Measurements from ENCODE around the gene FRMPD4. TPM values are rescaled to one million over a fixed set of nuclear protein-coding genes. Genes with fewer than 3 reads are reported as not detected.

The FRMPD4 gene
- total RNA-seq, 2 experiments from 2014 or later, result not detected

DNA sequence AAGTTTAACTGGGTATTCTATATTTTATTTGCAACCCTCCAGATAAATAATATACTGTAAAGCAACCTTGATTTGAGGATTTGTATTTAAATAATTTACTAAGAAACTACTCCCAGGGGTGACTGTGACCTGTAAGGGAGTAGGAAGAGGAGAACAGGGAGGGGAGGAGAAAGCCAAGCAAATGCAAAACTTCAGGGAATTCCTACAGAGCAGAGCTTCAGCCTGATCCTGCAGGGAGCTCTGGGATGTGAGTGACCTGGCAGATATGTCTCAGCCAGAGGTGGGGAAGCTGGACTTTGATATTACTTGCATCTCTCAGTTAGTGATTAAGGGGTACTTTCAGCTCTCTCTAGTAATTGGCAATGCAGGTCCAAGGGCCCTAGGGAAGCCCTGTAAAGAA, 302.0 kb downstream of the FRMPD4 start:
- no peak overlapping the region for H3K4me3 ChIP-seq (ENCODE audit: low read length)
- Mint-ChIP-seq H3K4me1 (ENCODE audit: low read depth) (no peaks in the 10 kb centered on the region), H3K27ac (no peak overlapping the region), H3K4me3 (no peak overlapping the region), H3K36me3 (ENCODE audit: low read depth) (no peaks in the 10 kb centered on the region), H3K27me3 (no peaks in the 10 kb centered on the region), H3K9me3 (no peaks in the 10 kb centered on the region)
- CTCF ChIA-PET, result no interaction called here
- no peaks in the 10 kb centered on the region for H3K9me3 ChIP-seq (ENCODE audit: control insufficient read depth in 1 of 2, insufficient read depth in 1 of 2, low read length in 2 of 2)
- no peak for TF ChIP-seq CTCF (IDR thresholded peaks at IDR 0.05)
- intact Hi-C loops (cut with DNase I, micrococcal nuclease), result no loop called here
- H3K27ac ChIP-seq (ENCODE audit: low read depth in 1 of 2, low read length in 2 of 2), result no peak overlapping the region
- POLR2A ChIA-PET, result no interaction called here
- ATAC-seq (ENCODE audit: poor library complexity) (no peak), DNase-seq (no peak)
- no peaks in the 10 kb centered on the region for H3K4me1 ChIP-seq (ENCODE audit: insufficient read depth, low read length)
- H3K27me3 ChIP-seq (ENCODE audit: control insufficient read depth in 1 of 2, insufficient read depth in 2 of 2, low read length in 2 of 2), result peaks cover 0 to 6% of the 10 kb centered on the region in 2 experiments
- no peaks in the 10 kb centered on the region for H3K36me3 ChIP-seq (ENCODE audit: insufficient read depth, low read length)

GRCh38 chrX:12441381-12442128, 303.3 kb downstream of the FRMPD4 start:
- no peak overlapping the region for H3K27ac Mint-ChIP-seq

GRCh38 chrX:12443534-12444098, 305.3 kb downstream of the FRMPD4 start:
- H3K27me3 Mint-ChIP-seq, result no peaks in the 10 kb centered on the region
- intact Hi-C loops (cut with DNase I, micrococcal nuclease), result no loop called here
- ATAC-seq (ENCODE audit: poor library complexity) (no peak), DNase-seq (no peak)
- no peak overlapping the region for H3K27ac Mint-ChIP-seq
- no peaks in the 10 kb centered on the region for H3K36me3 Mint-ChIP-seq (ENCODE audit: low read depth)
- H3K4me1 ChIP-seq (ENCODE audit: insufficient read depth, low read length), result no peaks in the 10 kb centered on the region
- no peak overlapping the region for H3K4me3 ChIP-seq (ENCODE audit: low read length)
- H3K36me3 ChIP-seq (ENCODE audit: insufficient read depth, low read length), result no peaks in the 10 kb centered on the region
- ChIA-PET POLR2A (no interaction called here), CTCF (no interaction called here)
- no peaks in the 10 kb centered on the region for H3K4me1 Mint-ChIP-seq (ENCODE audit: low read depth)
- no peak overlapping the region for H3K4me3 Mint-ChIP-seq
- peaks cover 0 to 6% of the 10 kb centered on the region in 2 experiments for H3K27me3 ChIP-seq (ENCODE audit: control insufficient read depth in 1 of 2, insufficient read depth in 2 of 2, low read length in 2 of 2)
- no peak overlapping the region for H3K27ac ChIP-seq (ENCODE audit: low read depth in 1 of 2, low read length in 2 of 2)
- H3K9me3 Mint-ChIP-seq, result no peaks in the 10 kb centered on the region
- no peaks in the 10 kb centered on the region for H3K9me3 ChIP-seq (ENCODE audit: control insufficient read depth in 1 of 2, insufficient read depth in 1 of 2, low read length in 2 of 2)
- no peak for TF ChIP-seq CTCF (IDR thresholded peaks at IDR 0.05)

More at GRCh38 chrX:12441381-12442128, 303.3 kb downstream of the FRMPD4 start:
- H3K27ac ChIP-seq (ENCODE audit: low read depth in 1 of 2, low read length in 2 of 2), result no peak overlapping the region
- no peaks in the 10 kb centered on the region for H3K4me1 ChIP-seq (ENCODE audit: insufficient read depth, low read length)
- no peaks in the 10 kb centered on the region for H3K9me3 ChIP-seq (ENCODE audit: control insufficient read depth in 1 of 2, insufficient read depth in 1 of 2, low read length in 2 of 2)
- DNase-seq (no peak), ATAC-seq (ENCODE audit: poor library complexity) (no peak)
- H3K36me3 ChIP-seq (ENCODE audit: insufficient read depth, low read length), result no peaks in the 10 kb centered on the region
- no peak overlapping the region for H3K4me3 Mint-ChIP-seq
- no peaks in the 10 kb centered on the region for H3K27me3 Mint-ChIP-seq
- H3K4me3 ChIP-seq (ENCODE audit: low read length), result no peak overlapping the region
- no peaks in the 10 kb centered on the region for H3K36me3 Mint-ChIP-seq (ENCODE audit: low read depth)
- CTCF ChIA-PET, result no interaction called here
- H3K4me1 Mint-ChIP-seq (ENCODE audit: low read depth), result no peaks in the 10 kb centered on the region
- POLR2A ChIA-PET, result no interaction called here
- peaks cover 0 to 6% of the 10 kb centered on the region in 2 experiments for H3K27me3 ChIP-seq (ENCODE audit: control insufficient read depth in 1 of 2, insufficient read depth in 2 of 2, low read length in 2 of 2)
- intact Hi-C loops (cut with DNase I, micrococcal nuclease), result no loop called here
- no peak for TF ChIP-seq CTCF (IDR thresholded peaks at IDR 0.05)
- H3K9me3 Mint-ChIP-seq, result no peaks in the 10 kb centered on the region
